GM15510 (cell line): ENCODE data around the gene SPTLC3.

ENCODE experiments used
- POLR2A ChIP-seq: IDR thresholded peaks from 3 replicates; pipeline ENCODE4 v1.6.1; 2011; ENCODE audit warnings: borderline replicate concordance; ENCODE audit not compliant: insufficient read length; ENCODE audit errors: extremely low read depth

The SPTLC3 gene

GRCh38 chr20:13008761-13009681 lies at the start of gene SPTLC3:
Gene SPTLC3 (plus strand): TSS chr20:13008972. CDS start chr20:13009268, 296 bp downstream.
- TF ChIP-seq POLR2A, result no peak

GRCh38 chr20:12961725-12962124 lies 47.0 kb upstream of the SPTLC3 start:
- TF ChIP-seq POLR2A, result no peak

GRCh38 chr20:12962895-12963294 lies 45.9 kb upstream of the SPTLC3 start:
- no peak for TF ChIP-seq POLR2A

- TF ChIP-seq POLR2A, result no peak
Measured at GRCh38 chr20:12963416-12963815, 45.4 kb upstream of the SPTLC3 start.

- TF ChIP-seq POLR2A, result no peak
Measured at GRCh38 chr20:12965212-12965869, 43.4 kb upstream of the SPTLC3 start.

- TF ChIP-seq POLR2A, result no peak
Measured at GRCh38 chr20:12965870-12966251, 42.9 kb upstream of the SPTLC3 start.

GRCh38 chr20:12966468-12967085 lies 42.2 kb upstream of the SPTLC3 start:
- no peak for TF ChIP-seq POLR2A

- no peak for TF ChIP-seq POLR2A
Measured at GRCh38 chr20:12967932-12968331, 40.8 kb upstream of the SPTLC3 start.

GRCh38 chr20:12968472-12968871 lies 40.3 kb upstream of the SPTLC3 start:
- TF ChIP-seq POLR2A, result no peak

GRCh38 chr20:12969071-12969669 lies 39.6 kb upstream of the SPTLC3 start:
- TF ChIP-seq POLR2A, result no peak

- TF ChIP-seq POLR2A, result no peak
Measured at GRCh38 chr20:12970372-12970821, 38.4 kb upstream of the SPTLC3 start.

- no peak for TF ChIP-seq POLR2A
Measured at GRCh38 chr20:12975833-12976608, 32.8 kb upstream of the SPTLC3 start.

GRCh38 chr20:12976720-12977309 lies 32.0 kb upstream of the SPTLC3 start:
- TF ChIP-seq POLR2A, result no peak

GRCh38 chr20:12977328-12978125 lies 31.2 kb upstream of the SPTLC3 start:
- TF ChIP-seq POLR2A, result no peak

- no peak for TF ChIP-seq POLR2A
Measured at GRCh38 chr20:12978126-12978394, 30.7 kb upstream of the SPTLC3 start.
